ENCODE data around the gene YWHAG.

The YWHAG gene

DNA sequence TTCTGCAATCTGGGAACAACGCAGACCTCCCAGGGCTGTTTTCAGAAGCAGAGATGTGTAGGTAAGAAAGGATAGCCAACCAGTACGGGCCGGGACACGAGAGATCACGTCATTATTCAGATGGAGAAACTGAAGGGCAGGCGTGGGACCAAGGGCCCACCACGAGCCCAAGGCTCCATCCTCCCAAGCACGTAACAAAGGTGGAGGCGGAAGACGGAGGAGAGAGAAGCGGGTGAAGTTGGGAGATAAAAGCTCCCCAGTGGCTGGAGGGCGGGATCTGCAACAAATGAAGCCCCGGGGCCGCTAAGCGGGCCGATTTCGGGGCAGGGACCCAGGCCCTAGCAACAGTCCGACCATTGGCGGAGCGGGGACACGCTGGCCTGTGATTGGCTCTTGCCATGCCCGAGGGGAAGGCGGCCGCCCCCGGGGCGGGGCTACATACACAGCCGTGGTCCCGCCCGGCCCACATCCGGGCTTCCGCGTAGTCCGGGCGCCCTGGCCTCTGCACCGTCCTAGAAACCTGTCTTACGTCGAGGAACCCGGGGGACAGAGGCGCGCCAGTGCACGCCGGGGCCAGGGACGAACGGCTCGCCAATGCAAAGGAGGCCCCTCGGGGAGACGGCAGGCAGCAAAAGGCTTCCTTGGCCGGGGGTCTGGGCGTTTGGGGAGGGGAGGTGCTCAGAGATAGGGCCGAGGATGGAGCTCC is 40.9 kb downstream of the YWHAG start:
- peak; percentile 52; the same call in 1 of the 2 replicates for TF ChIP-seq CREB1 (IDR thresholded peaks at IDR 0.05; ENCODE audit: low read depth)
- TF ChIP-seq, protein P1, sequence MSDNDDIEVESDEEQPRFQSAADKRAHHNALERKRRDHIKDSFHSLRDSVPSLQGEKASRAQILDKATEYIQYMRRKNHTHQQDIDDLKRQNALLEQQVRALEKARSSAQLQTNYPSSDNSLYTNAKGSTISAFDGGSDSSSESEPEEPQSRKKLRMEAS (IDR thresholded peaks at IDR 0.05) = peak; percentile 64
- TF ChIP-seq TEAD4 (IDR thresholded peaks at IDR 0.05) = peak; percentile 35; the same call in 1 of the 2 replicates
- TF ChIP-seq FOXM1 (IDR thresholded peaks at IDR 0.05; ENCODE audit: borderline replicate concordance, low read depth) = no peak
- TF ChIP-seq, protein P2, sequence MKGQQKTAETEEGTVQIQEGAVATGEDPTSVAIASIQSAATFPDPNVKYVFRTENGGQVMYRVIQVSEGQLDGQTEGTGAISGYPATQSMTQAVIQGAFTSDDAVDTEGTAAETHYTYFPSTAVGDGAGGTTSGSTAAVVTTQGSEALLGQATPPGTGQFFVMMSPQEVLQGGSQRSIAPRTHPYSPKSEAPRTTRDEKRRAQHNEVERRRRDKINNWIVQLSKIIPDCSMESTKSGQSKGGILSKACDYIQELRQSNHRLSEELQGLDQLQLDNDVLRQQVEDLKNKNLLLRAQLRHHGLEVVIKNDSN (IDR thresholded peaks at IDR 0.05) = 0 out of 2 replicates have a peak, but pooled peaks have one; percentile 6
- TF ChIP-seq, protein P3, sequence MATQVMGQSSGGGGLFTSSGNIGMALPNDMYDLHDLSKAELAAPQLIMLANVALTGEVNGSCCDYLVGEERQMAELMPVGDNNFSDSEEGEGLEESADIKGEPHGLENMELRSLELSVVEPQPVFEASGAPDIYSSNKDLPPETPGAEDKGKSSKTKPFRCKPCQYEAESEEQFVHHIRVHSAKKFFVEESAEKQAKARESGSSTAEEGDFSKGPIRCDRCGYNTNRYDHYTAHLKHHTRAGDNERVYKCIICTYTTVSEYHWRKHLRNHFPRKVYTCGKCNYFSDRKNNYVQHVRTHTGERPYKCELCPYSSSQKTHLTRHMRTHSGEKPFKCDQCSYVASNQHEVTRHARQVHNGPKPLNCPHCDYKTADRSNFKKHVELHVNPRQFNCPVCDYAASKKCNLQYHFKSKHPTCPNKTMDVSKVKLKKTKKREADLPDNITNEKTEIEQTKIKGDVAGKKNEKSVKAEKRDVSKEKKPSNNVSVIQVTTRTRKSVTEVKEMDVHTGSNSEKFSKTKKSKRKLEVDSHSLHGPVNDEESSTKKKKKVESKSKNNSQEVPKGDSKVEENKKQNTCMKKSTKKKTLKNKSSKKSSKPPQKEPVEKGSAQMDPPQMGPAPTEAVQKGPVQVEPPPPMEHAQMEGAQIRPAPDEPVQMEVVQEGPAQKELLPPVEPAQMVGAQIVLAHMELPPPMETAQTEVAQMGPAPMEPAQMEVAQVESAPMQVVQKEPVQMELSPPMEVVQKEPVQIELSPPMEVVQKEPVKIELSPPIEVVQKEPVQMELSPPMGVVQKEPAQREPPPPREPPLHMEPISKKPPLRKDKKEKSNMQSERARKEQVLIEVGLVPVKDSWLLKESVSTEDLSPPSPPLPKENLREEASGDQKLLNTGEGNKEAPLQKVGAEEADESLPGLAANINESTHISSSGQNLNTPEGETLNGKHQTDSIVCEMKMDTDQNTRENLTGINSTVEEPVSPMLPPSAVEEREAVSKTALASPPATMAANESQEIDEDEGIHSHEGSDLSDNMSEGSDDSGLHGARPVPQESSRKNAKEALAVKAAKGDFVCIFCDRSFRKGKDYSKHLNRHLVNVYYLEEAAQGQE (IDR thresholded peaks at IDR 0.05; ENCODE audit: low read depth) = no peak
- TF ChIP-seq TAF1 (IDR thresholded peaks at IDR 0.05; ENCODE audit: low read depth) = peak; percentile 64; the same call in 1 of the 2 replicates
- no peak for TF ChIP-seq TCF12 (IDR thresholded peaks at IDR 0.05; ENCODE audit: low read depth)
- TF ChIP-seq CEBPB (IDR thresholded peaks at IDR 0.05) = no peak

DNA sequence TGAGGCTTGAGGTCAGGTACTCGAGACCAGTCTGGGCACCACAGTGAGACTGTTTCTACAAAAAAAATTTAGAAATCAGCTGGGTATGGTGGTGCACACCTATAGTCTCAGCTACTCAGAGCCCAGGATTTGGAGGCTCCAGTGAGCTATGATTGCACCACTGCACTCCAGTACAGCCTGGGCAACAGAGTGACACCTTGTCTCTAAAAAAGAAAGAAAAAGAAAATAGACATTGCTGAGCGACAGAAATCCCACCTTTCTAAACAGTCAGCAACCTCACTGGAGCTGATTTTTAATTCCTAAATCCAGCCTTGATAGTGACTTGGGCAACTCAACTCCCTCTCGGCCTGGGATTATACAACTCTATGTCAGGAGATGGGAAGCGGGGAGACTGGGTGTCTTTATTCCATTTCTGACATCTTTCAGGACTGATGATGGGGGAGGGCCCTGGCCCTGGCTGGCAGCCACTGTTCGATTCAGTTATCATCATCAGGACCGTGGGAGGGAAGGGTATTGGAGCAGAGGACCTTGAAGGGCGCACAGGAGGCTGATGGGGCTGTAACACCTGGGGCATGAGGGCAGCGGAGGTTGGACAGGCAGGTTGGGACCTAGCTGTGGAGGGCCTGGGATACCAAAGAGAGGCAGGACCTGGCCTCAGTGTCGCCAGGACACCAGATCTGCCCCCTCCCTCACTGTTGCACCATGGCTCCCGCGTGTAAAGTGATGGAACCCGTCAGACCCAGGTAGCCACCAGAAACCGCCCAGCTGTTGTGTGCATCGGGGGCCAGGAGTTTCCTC is 41.6 kb downstream of the YWHAG start:
- TF ChIP-seq CREB1 (IDR thresholded peaks at IDR 0.05; ENCODE audit: low read depth) (no peak), ZBTB7A (IDR thresholded peaks at IDR 0.05; ENCODE audit: low read depth) (no peak), NFIC (IDR thresholded peaks at IDR 0.05) (no peak), TCF12 (IDR thresholded peaks at IDR 0.05; ENCODE audit: low read depth) (no peak), YY1 (IDR thresholded peaks at IDR 0.05; ENCODE audit: low read depth) (no peak), TAF1 (IDR thresholded peaks at IDR 0.05; ENCODE audit: low read depth) (no peak), FOXM1 (IDR thresholded peaks at IDR 0.05; ENCODE audit: borderline replicate concordance, low read depth) (no peak), TEAD4 (IDR thresholded peaks at IDR 0.05) (no peak), CEBPB (IDR thresholded peaks at IDR 0.05) (no peak), EGR1 (IDR thresholded peaks at IDR 0.05) (no peak), RAD21 (IDR thresholded peaks at IDR 0.05; ENCODE audit: low read depth) (no peak), EP300 (IDR thresholded peaks at IDR 0.05; ENCODE audit: borderline replicate concordance) (no peak)
- TF ChIP-seq, protein P2 (IDR thresholded peaks at IDR 0.05) = no peak
- TF ChIP-seq, protein P3 (IDR thresholded peaks at IDR 0.05; ENCODE audit: low read depth) = no peak
- TF ChIP-seq, protein P1 (IDR thresholded peaks at IDR 0.05) = no peak

DNA sequence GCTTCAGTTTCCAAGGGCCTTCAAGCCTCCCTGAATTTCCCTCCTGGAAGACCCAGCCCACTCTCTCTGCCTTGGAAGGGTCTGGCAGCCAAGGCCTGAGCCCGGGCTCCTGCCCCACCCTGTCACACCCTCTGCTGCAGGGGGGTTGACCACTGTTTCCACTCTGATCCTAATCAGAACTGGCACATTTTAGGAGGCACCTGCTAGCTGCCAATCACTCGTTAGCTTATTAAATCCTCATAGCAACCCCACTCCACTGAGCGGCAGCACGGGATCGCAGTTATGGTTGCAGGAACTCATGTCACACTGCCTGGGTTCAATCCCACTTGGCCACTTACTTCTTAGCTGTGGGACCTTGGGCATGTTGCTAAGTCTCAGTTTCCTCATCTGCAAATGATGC is 43.4 kb downstream of the YWHAG start:
- TF ChIP-seq ZBTB7A (IDR thresholded peaks at IDR 0.05; ENCODE audit: low read depth) (no peak), EGR1 (IDR thresholded peaks at IDR 0.05) (no peak)
- TF ChIP-seq, protein P1 (IDR thresholded peaks at IDR 0.05) = no peak
- TF ChIP-seq, protein P2 (IDR thresholded peaks at IDR 0.05) = no peak

DNA sequence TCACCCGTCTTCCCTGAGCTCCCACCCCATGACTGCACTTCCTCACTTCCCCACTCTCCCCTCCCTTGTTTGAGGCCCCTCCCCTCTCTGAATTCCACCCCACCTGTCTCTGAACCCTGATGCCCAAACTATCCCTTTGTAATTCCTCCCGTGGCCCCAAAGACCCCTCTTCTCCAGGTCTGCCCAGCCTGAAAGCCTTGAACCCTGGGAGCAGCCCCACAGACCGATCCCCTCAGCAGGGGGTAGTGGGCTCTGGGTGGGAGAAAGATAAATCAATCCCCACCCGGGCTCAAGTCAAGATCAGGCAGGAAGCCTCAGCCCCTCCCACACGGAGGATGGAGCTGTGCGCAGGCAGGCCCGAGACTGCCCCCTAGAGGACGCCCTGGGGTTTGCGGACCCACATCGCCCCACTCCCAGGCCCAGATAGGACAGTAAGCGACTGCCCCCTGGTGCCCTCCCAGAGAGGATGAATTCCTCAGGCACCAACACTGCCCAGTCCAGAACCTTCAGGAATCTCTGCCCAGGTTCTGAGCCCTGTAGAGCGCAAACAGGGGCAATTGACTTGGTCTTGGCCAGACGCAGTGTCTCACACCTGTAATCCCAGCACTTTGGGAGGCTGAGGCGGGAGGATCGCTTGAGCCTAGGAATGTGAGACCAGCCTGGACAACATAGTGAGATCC is 44.6 kb downstream of the YWHAG start:
- TF ChIP-seq ZBTB7A (IDR thresholded peaks at IDR 0.05; ENCODE audit: low read depth) = no peak
- peak; percentile 24; the same call in 1 of the 2 replicates for TF ChIP-seq TCF12 (IDR thresholded peaks at IDR 0.05; ENCODE audit: low read depth)
- TF ChIP-seq, protein P1 (IDR thresholded peaks at IDR 0.05) = peak; percentile 25; the same call in 1 of the 2 replicates
- TF ChIP-seq TEAD4 (IDR thresholded peaks at IDR 0.05) = peak; percentile 58
- TF ChIP-seq RAD21 (IDR thresholded peaks at IDR 0.05; ENCODE audit: low read depth) = peak; percentile 100
